ENCODE measurements around the gene CYLD.

- TF ChIP-seq POLR2A (IDR thresholded peaks at IDR 0.05; ENCODE audit: low read depth, low read length): no peak
- TF ChIP-seq CTCF (conservative IDR thresholded peaks at IDR 0.05; ENCODE audit: low read depth, low read length): no peak
- no peak for TF ChIP-seq CEBPB (IDR thresholded peaks at IDR 0.05; ENCODE audit: low read depth, low read length)
- TF ChIP-seq ELK1 (IDR thresholded peaks at IDR 0.05; ENCODE audit: borderline replicate concordance, low read depth, low read length): no peak
Measured at GRCh38 chr16:50717494-50717893, 24.4 kb upstream of the CYLD start.

Data from IMR-90 (cell line).